Stomach (tissue), 4 donors: Measurements from ENCODE around the gene NRL.

Source experiments
- EP300 ChIP-seq: sonication (generic); formaldehyde crosslinking; IDR thresholded peaks from one replicate; pipeline ENCODE4 v1.6.1; 2017; ENCODE audit warnings: antibody characterized with exemption
- POLR2A ChIP-seq, 4 donors: fragments of 450-650 bp; IDR thresholded peaks; one replicate each; pipeline ENCODE4 v1.6.1; 2016; ENCODE audit warnings: antibody characterized with exemption in 4 of 4, control low read depth in 2 of 4, mild to moderate bottlenecking in 1 of 4, moderate library complexity in 1 of 4
- POLR2AphosphoS5 ChIP-seq, 3 donors: sonication (generic); formaldehyde crosslinking; IDR thresholded peaks; one replicate each; pipeline ENCODE4 v1.6.1; 2016; ENCODE audit warnings: antibody characterized with exemption in 3 of 3
- TF ChIP-seq, protein P1 (sequence below), 7 experiments: fragments of 450-650 bp in 4 of 7; fragments of 200-600 bp in 3 of 7; sonication (generic) in 3 of 7; IDR thresholded peaks; one replicate each; pipeline ENCODE4 v1.5.1; 2016 to 2019; ENCODE audit warnings: antibody characterized with exemption in 7 of 7, control low read depth in 2 of 7, mild to moderate bottlenecking in 1 of 7

GRCh38 chr14:24080142-24080530, 34.6 kb downstream of the NRL start:
- TF ChIP-seq, protein P1, sequence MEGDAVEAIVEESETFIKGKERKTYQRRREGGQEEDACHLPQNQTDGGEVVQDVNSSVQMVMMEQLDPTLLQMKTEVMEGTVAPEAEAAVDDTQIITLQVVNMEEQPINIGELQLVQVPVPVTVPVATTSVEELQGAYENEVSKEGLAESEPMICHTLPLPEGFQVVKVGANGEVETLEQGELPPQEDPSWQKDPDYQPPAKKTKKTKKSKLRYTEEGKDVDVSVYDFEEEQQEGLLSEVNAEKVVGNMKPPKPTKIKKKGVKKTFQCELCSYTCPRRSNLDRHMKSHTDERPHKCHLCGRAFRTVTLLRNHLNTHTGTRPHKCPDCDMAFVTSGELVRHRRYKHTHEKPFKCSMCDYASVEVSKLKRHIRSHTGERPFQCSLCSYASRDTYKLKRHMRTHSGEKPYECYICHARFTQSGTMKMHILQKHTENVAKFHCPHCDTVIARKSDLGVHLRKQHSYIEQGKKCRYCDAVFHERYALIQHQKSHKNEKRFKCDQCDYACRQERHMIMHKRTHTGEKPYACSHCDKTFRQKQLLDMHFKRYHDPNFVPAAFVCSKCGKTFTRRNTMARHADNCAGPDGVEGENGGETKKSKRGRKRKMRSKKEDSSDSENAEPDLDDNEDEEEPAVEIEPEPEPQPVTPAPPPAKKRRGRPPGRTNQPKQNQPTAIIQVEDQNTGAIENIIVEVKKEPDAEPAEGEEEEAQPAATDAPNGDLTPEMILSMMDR (IDR thresholded peaks at IDR 0.05), result no peak
- no peak for TF ChIP-seq POLR2A (IDR thresholded peaks at IDR 0.05)
- no peak for TF ChIP-seq EP300
- no peak for TF ChIP-seq POLR2AphosphoS5 (IDR thresholded peaks at IDR 0.05)
